GM18508 (cell line): Measurements from ENCODE around the gene TNS2.

Source experiments
- ATAC-seq: cut with Tn5 transposase; IDR thresholded peaks from one replicate; pipeline ENCODE4 v1.9.1; 2021; ENCODE audit warnings: moderate number of reproducible peaks; ENCODE audit not compliant: insufficient read depth, unreplicated experiment

The TNS2 gene

GRCh38 chr12:53044052-53044581 lies 5.7 kb upstream of the TNS2 start:
- no peak for ATAC-seq

GRCh38 chr12:53044896-53045695 lies 4.8 kb upstream of the TNS2 start:
- ATAC-seq = no peak

GRCh38 chr12:53045696-53046045 lies 4.2 kb upstream of the TNS2 start:
- ATAC-seq = no peak

GRCh38 chr12:53046655-53047220 lies 3.1 kb upstream of the TNS2 start:
- no peak for ATAC-seq

- no peak for ATAC-seq
These were observed 2.4 kb upstream of the TNS2 start for GRCh38 chr12:53047221-53048032.

- ATAC-seq = no peak
These were observed 1.7 kb upstream of the TNS2 start for GRCh38 chr12:53048033-53048779.

- ATAC-seq = no peak
These were observed 974 bp upstream of the TNS2 start for GRCh38 chr12:53048780-53049401.

GRCh38 chr12:53050426-53051057 lies 677 bp downstream of the TNS2 start:
- no peak for ATAC-seq

- ATAC-seq = no peak
These were observed 1.4 kb downstream of the TNS2 start for GRCh38 chr12:53051058-53051880.

GRCh38 chr12:53051881-53052412 lies 2.1 kb downstream of the TNS2 start:
- ATAC-seq = no peak

- ATAC-seq = no peak
These were observed 2.8 kb downstream of the TNS2 start for GRCh38 chr12:53052419-53053217.

GRCh38 chr12:53053218-53054111 lies 3.6 kb downstream of the TNS2 start:
- ATAC-seq = no peak

- peak; percentile 73 for ATAC-seq
These were observed 4.4 kb downstream of the TNS2 start for GRCh38 chr12:53054112-53054878.

GRCh38 chr12:53055471-53056266 lies 5.8 kb downstream of the TNS2 start:
- no peak for ATAC-seq

GRCh38 chr12:53056296-53056695 lies 6.4 kb downstream of the TNS2 start:
- no peak for ATAC-seq
